Activated T-cell treated with anti-CD3 and anti-CD28 coated beads for 48 hours (primary cell): ENCODE data around the gene IGF2R.
A peak's percentile ranks its signal among the peaks of the same experiment; 100 is the strongest.
"Not testable (repeated sequence)": the region's sequence is repeated elsewhere in the genome, so short reads cannot be mapped to it uniquely, and the experiment has no call there.

Source experiments
- DNase-seq: peaks from one replicate; pipeline ENCODE4 v3.0.0-alpha.2; 2020; ENCODE audit warnings: low read depth

Gene IGF2R

DNA sequence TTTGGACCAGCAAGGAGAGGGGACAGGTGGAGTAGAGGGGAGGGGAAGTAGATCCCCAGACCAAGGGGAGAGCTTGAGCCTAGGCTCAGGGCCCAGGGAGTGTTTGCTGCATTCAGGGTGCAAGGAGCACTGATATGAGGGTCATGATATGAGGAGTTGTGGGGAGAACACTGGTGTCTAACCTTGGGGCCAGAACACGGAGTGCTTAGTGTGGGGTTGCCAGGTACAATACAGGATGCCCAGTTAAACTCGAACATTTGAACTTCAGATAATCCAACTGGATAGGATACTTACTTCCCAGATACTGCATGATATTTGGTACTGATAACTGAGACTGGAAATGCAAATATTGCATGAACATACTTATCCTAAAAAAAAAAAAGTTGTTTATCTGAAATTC lies 155.1 kb downstream of the IGF2R start:
- no peak for DNase-seq

DNA sequence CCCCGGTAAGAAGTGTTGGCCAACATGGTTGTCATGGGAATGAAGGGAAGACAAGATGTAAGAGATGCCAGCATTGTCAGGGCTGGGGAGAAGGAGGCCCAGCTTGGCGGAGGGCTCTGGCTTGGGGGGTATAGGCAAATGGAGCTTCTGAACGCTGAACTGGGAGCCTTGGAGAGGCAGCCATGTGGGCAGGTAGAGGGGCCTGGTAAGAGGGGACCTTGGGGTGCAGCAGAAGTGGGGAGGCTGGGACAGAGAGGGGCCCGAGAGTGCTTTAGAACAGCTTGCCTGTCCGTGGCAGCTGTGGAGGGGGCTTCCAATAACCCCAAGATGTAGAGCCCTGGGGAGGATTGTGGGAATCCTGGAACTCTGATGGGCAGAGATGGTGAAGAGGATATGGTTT lies 155.7 kb downstream of the IGF2R start:
- DNase-seq = no peak

DNA sequence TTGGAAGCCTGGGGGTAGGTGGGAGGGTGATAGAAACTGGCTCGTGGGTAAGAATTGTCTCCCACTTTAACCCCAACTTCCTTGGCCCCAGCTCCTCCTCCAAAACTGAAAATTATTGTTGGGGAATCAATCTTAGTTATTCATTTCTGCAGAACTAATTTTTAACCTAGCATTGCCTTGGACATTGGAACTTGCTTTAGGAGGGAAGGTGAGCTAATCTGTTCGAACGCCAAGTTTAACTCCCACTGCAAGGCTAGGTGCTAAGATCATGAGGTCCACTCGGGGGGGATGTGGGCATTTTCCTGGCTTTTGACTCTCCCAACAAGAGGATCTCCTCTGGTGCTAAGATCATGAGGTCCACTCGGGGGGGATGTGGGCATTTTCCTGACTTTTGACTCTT lies 156.2 kb downstream of the IGF2R start:
- not testable (repeated sequence) for DNase-seq

DNA sequence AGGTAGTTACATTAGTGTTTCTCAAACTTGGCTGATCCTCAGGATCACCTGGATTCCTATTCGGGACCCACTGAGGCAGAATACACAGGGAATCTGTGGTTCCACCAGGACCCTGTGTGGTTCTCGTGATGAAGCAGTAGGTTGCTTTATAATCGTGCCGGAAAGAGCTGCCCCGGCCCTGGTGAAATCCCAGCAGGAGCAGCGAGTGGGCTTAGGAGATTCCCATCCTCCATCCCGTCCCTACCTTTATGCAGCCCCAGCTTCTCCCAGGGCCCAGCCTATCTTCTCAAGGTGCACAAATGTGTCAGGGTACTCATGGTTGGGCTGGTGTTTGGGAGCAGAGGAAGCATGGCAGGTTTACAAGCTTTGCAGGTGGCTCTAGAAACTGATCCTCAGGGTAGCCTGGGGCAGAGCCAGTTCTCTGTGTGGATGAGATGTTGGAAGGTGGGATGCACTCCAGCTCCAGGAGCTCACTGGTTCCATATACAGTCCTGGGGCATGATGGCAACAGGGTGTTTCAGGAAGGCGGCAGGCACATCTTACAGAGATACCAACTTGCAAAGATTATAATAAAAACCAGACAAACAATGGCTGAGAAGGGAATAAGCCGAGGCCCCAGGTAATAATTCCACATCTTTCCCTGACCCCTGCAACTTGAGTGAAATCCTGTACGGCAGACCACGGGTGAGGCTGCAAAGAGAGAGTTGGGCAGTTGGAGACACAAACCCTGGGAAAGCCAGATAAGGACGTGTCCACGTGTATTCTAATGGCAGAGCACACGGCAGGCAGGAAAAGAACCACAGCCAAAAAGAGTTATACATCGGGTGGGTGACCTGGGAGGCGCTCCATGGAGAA lies 158.6 kb downstream of the IGF2R start:
- DNase-seq = no peak

- no peak for DNase-seq
Observed at GRCh38 chr6:160128125-160128683, 159.3 kb downstream of the IGF2R start.

DNA sequence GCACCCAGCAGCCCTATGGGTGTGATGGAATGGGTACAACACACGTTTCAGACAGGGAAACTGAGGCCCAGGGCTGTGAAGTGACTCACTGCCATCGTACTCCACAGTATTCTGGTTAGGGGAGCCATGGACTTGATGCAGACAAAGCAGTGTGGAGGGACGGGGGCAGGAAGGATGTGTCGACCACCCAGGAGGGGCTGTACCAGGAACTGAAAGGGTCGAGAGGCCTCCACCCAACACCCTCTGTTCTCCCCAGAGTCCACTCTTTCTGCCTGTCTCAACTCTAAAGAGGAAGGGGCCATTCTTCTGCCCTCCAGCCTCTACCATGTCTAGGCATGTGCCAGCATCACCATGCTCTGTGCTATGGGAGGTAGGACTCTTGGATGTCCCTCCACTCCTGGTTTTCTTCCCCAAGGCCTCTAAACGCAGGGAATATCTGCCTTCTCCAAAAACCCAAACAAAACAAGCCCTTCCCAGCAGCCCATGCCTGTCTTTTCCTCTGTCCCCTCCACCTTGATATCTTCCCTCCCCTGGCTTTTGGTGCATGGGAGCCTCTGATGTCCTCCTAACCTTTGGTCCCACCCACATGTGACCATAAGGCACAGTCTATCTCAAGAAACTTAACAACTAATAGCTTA lies 160.1 kb downstream of the IGF2R start:
- DNase-seq = no peak

GRCh38 chr6:160129881-160130615 lies 161.2 kb downstream of the IGF2R start:
- no peak for DNase-seq

DNA sequence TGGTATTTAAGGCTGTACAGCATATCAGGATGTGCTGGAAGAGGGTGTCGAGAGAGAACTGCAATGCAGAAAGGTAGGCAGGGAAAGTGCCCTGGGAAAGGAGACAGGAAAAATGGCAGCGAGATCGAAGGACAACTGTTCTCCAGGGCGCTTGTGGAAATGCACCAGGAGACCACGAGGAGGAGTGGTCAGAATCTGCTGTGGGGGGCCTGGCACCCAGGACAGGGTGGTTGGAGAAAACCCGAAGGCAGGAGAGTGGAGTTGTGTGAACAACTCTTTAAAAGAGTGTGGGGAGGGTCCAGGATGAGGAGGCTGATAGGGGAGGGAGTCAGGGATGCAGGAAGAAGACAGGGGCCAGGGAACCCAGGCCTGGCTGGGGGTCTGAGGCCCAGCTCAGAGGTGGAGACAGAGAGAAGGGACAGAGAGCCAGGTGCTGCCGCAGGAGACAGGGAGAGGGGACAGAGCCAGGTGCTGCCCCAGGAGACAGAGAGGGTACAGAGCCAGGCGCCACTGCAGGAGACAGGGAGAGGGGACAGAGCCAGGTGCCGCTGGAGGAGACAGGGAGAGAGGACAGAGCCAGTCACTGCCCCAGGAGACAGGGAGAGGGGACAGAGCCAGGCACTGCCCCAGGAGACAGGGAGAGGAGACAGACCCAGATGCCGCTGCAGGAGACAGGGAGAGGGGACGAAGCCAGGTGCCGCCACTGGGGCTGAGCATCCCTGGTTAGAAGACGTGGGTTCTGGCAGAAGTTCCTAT lies 162.0 kb downstream of the IGF2R start:
- DNase-seq = no peak

DNA sequence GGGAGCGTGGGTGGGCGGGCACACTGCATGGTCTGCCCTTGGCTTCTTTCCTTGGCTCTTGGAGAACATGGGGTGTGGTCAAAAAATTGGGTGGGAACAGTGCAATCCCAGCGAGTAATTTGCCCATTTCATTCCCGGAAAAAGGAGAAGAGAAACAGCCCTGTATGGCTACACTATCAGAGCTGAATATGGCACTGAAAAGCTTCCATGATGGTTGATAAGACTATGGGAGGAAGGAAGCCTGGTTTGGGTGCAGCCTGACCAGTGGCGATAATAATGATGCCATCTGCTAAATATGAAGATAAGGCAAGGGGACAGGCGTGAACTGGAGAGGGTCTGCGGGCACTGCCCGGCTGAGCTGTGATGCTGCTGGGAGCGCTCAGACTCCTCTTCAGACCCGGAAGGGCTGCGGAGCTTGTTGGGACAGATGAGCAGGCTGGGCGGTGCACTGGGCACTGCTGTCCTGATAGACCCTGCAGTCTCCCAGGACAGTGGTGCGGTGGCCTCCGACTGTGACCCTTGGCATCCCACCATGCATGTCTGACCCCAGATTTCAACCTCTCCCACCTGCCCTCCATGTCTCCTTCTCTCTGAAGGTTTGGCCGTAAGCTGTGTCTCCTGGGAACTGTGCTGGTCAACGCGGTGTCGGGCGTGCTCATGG lies 162.9 kb downstream of the IGF2R start:
- DNase-seq = no peak

- no peak for DNase-seq
Observed at GRCh38 chr6:160132297-160132637, 163.4 kb downstream of the IGF2R start.

DNA sequence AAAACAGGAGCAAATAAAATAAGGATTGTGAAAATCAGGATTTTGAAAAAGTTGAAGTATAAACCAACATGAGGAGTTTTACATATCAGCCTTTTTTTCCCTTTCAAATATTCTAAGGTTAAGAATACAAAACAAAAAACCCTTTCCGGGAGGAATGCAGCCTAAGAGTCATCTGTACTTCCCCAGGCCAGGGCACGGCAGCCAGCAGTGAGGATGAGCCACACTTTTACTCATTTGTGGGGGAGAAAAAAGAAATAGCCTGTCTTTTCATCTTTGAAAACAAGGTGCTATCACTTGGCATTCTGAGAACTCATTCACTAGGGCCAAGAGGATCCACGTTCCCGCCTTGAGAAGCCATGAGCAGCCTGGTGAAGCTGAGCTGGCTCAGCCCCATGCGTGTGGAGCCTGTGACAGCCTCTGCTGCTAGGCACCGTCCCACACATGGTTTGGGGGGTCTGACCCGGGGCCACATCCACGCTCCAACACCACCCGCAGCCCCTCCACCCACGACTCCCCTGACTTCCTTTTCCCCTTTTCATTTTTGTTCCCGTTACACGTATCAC lies 164.0 kb downstream of the IGF2R start:
- no peak for DNase-seq

DNA sequence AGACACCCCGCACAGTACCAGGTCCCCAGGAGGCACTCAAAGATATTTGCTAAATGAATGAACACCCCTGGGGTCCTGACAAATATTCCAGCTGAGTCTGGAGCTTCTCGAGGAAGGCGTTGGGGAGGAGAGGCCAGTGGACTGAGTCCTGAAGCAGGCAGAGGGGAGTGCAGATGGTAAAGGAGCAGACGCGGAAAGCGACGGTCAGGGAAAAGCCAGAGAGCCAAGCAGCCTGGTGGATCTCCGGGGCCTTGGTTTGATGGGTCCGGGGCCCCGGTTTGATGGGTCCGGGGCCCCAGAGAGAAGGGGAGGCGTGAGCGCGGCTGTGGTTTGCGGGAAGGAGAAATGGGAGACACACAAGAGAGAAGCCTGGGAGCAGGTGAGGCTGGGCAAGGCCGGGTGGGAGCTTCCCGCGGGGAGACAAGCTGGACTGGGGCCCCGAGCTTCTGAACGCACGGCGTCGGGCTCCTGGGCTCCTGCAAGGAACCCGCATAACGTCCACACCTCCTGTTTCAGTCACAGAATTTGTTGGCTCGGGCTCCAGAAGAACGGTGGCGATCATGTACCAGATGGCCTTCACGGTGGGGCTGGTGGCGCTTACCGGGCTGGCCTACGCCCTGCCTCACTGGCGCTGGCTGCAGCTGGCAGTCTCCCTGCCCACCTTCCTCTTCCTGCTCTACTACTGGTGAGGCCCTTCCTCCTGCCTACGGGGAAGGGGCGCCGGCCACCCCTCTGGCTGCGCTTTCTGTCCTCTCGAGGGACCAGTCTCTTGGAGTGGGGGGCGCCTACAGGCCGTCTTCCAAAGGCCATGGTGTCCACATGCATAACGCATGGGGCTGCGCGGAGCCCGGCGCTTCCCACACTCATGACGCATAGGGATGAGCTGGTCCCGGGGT lies 164.8 kb downstream of the IGF2R start:
- no peak for DNase-seq

GRCh38 chr6:160134337-160134751 lies 165.5 kb downstream of the IGF2R start:
- DNase-seq = peak; percentile 22

DNA sequence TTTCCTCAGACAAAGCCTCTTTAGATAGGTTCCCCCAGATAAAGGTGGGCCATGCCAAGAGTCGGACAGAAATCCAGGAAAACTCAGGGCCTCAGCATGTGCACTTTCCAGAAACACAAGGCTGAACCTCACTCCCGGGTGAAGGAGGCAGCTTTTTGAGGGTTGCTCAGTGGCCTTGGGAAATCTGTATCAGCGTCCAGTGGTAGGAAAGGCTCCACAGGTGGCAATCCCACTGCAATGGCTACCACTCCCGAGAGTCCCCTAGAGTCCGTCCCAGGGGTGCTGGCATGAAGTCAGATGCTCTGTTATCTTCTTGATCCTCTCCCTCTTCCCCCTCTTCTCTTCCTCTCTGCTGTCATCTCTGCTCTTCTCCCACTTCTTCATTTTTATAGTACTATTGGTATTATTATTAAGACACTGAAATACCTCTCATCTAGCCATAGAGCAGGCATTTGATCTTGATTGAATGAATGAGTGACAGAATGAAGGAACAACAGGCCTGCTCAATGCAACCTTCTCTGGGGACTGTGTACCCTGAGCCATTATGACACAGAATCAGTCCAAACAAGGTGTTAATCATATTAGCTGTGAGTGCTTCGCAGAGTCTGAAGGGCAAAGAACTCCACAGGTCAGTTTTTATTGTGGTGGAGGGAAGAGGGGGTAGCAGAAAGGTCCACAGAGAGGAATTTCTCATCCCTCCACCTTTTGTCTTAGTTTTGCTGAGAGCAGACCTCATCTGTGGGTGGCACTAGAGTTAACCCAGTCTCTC lies 166.1 kb downstream of the IGF2R start:
- DNase-seq = no peak

DNA sequence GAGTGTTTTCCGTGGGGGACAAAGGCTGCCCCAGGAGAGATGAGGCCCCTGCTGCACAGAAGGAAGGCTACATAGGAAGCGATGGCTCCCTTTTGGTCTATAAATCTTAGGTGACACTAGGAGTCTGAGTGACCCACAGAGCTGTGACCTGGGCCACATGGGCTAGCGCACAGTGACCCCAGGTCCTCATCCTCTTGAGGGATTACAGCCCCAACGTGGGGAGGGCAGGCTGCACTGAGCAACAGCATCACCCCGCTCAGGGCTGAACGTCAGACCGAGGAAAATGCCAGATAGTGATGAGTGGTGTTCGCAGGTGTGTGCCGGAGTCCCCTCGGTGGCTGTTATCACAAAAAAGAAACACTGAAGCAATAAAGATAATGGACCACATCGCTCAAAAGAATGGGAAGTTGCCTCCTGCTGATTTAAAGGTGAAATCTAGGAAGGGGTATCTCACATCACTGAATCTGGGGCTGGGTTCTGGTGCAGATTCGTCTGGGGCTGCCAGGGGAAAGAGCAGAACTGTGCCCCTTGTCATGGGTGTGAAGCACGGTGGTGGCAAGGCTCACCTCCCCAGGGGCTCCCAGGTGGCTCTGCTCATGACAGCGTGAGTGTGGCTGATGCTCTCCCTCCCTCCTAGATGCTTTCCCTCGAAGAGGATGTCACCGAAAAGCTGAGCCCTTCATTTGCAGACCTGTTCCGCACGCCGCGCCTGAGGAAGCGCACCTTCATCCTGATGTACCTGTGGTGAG lies 167.2 kb downstream of the IGF2R start:
- DNase-seq = no peak

DNA sequence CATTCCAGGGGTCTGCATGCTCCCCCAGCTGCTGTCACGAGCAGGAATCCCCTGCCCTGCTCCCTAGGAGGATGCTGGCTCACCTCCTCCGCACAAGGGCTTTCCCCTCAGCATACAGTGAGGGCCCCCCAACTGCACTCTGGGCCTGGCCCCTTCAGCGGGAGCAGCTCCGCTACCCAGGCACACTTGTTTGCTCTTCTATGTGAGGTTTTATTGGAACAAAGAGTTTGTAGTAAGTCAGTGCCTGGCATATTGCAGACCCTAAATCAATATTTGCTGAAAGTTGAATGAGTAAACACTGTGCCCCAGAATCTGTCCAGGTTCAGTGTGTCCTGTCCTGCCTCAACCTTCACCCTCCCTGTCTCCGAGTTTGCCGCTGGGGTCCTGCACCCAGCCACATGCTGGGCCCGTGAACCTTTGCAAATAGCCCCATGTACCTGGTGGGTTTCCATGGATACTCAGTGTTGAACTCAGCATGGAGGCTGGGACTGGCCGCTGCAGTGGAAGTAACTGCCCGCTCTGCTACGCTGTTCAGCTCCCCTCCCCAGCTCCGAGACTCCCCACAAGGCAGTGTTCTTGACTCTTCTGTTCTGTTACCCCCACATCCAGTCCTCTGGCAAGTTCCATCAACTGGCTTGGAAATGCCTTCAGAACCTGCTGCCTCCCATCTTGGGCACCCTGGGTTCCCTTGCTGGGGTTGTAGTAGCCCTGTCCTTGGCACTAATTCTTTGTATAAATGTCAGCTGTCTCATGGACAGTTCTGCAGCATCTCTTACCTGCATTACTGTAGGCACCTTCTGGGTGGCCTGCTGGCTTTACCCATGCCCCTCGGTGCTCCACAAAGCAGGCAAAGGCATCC lies 168.5 kb downstream of the IGF2R start:
- DNase-seq = no peak

DNA sequence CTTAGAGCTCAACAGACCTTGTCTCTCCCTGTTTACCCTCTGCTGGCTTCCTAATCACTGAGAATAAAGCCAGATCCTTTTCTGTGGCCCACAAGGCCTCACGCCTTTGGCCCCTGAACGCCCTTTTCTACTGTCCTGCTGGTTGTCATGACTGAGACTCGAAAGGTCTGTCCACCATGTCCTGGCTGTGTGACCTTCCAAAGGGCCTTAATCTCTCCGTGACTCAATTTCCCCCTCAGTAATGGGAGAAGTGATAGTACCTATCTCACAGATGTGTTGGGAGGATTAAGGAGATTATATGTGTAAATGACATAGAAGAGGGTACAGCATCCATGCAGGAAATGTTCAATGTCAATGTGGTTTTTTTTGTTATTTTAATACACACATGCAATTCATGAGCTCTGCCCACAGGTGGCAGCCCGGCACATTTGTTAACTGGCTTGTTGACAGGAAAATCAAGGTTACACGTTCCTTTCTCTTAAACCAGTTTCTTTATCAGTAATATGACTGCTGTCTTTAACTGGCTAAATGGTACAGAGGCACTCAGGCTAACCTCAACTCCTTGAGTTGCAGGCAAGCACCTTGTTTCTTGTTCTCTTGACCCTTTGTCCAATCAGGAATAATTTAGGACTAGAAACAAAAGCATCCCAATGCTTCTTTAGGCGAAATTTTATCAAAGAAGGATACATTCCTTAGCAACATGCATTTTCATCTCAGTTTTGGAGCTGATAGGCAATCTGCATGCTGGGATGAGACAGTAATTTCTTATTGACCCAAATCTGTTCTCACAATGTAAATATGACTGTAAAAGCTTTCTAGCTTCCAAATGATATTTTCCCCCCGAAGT lies 169.3 kb downstream of the IGF2R start:
- peak; percentile 55 for DNase-seq
